ENCODE data around the gene SEZ6.

DNA sequence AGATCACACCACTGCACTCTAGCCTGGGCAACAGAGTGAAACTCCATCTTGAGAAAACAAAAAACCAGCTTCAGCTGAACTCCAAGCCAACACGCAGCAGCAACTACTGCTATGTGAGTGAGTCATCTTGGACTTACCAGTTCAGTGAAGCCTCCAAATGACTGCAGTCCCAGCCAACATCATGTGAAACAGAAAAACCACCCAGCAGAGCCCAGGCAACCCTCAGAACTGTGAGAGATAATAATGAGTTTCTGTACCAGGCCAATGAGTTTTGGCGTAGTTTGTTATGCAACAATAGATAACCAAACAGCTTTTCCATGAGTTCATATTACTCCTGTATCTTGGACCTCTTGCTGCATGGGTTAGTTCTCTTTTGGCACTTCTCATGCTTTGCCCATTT lies 77.8 kb downstream of the SEZ6 start:
- TF ChIP-seq, protein P1, sequence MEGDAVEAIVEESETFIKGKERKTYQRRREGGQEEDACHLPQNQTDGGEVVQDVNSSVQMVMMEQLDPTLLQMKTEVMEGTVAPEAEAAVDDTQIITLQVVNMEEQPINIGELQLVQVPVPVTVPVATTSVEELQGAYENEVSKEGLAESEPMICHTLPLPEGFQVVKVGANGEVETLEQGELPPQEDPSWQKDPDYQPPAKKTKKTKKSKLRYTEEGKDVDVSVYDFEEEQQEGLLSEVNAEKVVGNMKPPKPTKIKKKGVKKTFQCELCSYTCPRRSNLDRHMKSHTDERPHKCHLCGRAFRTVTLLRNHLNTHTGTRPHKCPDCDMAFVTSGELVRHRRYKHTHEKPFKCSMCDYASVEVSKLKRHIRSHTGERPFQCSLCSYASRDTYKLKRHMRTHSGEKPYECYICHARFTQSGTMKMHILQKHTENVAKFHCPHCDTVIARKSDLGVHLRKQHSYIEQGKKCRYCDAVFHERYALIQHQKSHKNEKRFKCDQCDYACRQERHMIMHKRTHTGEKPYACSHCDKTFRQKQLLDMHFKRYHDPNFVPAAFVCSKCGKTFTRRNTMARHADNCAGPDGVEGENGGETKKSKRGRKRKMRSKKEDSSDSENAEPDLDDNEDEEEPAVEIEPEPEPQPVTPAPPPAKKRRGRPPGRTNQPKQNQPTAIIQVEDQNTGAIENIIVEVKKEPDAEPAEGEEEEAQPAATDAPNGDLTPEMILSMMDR (IDR thresholded peaks at IDR 0.05 in 4 of 5, conservative IDR thresholded peaks at IDR 0.05 in 1 of 5), result no peak
- TF ChIP-seq POLR2A (IDR thresholded peaks at IDR 0.05), result no peak

Data from gastrocnemius medialis (tissue), 4 donors.